ENCODE results near the gene BAIAP3.

BAIAP3 gene

DNA sequence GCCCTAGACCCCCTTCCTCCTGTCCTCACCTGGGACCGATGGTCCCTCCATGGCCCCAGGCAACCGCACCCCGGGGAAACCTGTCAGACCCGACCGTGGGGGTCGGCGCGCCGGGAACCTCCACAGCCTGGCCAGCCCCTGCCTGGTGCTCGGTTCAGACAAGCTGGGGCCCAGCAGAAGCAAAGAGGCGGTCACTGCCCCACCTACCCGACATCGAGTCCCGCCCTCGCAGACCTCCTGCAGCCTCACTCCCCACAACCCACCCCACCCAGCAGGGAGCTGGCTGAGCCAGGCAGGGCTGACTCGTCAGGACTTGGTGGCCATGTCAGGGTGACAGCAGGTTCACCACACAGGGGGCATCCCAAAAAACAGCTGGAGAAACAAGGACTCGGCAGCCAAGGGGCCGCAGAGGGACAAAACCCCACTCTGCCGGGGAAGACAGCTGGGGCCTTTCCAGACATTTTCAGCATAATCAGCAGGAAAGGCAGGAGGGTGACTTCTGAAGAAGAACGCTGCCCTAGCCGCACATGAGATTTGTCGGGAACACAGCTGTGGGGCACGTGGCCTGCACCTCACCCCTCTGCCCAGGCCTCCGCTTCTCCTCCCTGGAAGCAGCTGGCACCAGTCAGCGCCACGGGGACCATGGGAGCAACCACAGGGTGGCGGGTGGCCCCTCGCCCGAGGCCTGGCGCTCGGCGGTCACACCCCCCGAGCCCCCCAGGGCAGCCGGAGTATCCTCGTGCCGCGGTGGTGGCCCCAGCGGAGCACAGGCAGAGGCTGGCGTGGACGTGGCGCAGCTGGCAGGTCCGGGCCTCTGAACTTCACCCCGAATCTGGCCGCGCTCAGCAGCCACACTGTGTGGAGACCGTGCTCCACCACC lies 41.2 kb downstream of the BAIAP3 start:
- DNase-seq, result no peak

- DNase-seq, result no peak
Measured at GRCh38 chr16:1375298-1375640, 41.8 kb downstream of the BAIAP3 start.

DNA sequence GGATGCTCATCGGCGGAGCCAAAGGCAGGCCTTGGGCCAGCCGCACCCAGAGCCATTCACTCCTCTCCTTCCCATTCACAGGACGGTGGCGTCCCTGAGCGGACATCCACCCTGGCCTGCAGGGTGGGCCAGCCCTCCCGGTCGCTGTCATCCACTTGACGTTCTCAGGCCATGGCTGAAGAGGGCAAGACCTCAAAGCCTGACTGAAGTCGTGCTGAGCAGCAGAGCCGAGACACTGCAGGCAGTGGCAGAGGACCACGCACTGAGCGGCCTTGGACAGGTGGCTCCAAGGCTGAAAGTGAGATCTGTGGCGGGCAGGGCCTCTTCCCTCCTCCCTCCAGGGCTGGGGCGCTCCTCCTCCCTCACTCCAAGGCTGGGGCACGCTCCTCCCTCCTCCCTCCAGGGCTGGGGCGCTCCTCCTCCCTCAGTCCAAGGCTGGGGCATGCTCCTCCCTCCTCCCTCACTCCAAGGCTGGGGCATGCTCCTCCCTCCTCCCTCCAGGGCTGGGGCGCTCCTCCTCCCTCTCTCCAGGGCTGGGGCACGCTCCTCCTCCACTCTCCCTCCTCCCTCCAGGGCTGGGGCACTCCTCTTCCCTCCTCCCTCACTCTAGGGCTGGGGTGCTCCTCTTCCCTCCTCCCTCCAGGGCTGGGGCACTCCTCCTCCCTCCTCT lies 42.4 kb downstream of the BAIAP3 start:
- no peak for DNase-seq

- DNase-seq, result no peak
Measured at GRCh38 chr16:1377406-1378010, 44.1 kb downstream of the BAIAP3 start.

DNA sequence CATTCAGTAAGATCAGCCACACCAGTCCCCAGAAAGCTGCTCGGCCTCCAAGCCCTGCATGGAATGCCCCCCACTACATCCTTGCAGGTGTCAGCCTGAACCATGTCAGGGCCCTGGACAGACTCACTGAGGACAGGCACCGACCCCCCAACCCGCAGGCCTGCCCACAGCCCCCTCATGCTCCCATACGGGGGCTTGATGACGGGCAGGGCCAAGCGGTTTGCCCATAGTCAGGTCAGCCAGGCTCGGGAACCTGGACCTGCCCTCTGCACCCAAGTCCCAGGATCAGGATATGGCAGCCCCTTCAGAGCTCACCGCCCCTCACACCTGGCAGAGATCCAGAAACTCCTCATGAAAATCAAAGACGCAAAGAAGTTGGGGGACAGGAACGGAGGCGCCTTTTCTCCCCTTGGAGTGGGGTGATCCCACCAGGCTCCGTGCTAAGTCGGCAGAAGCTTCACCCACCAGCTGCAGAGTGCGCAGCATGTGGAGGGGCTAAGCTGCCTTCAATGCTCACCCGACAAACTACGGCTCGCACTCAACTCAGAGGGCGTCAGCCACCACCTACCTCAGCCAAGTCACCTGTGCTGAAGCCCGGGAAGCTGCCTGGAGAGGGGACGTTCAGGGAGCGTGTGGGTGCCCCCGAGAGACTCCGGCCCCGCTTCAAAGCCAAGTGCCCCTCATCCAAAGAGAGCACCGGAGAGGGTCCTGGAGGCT lies 44.8 kb downstream of the BAIAP3 start:
- no peak for DNase-seq

- peak; percentile 76 to 78 for DNase-seq
Measured at GRCh38 chr16:1378804-1379303, 45.4 kb downstream of the BAIAP3 start.

DNA sequence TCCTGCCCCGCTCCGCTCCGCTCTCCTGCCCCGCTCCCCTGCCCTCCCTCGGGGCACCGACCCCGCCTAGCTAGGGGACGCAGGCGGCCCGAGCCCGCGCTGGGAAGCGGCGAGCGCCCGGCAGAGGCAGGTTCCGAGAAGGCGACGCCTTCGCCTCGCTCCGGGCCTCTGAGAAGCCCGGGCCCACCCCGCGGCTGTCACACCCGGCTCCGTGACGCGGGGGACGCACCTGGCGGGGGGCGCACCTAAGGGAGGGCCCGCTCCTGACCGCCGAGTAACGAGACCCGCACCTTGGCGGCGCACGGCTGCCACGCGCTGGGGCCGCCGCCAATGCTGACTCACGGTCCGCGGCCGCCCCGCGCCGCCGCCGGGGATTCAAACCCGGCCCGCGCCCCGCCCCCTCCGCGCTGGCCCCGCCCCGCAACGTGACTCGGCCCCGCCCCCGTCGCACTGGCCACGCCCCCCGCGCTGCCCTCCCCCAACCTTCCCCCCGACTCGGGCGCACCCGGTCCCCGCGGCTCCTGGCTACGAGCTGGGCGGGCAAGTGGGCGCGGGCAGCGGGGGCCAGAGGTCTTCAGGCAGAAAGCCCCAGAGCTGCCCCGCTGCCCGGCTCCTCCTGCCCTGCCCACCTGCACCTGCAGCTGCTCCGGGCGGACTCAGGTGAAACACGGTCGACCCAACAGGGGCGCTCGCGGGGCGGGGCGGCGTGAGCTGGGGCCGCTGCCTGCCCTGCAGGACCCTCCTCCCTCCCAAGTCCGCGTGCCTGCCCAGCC lies 46.0 kb downstream of the BAIAP3 start:
- DNase-seq, result peak; percentile 80 to 82

DNA sequence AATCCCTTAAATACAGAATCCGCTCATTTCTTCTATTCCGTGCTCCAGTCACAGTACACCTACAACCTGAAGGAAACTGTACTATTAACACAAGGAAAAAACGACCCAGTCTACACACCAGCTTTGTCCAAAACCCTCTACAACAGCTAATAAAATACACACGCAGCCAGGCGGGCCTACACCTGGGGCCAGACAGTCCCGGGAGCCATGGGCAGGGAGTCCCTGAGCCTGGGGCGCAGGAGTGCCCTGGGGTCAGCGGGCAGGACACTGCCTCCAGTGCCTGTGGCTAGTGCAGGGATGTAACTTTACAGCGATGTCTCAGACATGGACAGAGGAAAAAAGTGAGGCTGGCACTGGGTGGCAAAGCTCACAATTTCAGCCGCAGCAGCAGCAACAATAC lies 46.8 kb downstream of the BAIAP3 start:
- DNase-seq, result no peak

GRCh38 chr16:1381612-1382406 lies 48.4 kb downstream of the BAIAP3 start:
- DNase-seq, result no peak

DNA sequence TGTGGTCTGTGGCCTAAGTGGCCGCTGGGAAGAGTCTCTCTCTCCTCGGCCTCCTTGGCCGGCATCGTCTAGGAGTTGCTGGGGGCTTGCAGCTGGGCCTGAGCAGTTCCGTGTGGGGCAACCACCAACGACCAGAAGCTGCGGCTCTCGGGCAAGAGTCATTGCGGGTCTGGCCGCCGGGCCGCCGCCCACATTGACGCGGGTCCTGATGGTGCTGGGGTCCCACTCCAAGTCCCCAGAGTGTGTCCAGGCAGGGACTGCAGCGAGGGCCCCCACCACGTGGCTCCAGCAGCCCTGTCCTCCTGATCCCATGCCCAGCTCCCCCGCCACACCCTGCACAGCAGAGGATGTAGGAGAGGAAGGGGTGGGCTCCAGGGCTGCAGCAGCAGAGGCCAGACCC lies 50.1 kb downstream of the BAIAP3 start:
- DNase-seq, result no peak

DNA sequence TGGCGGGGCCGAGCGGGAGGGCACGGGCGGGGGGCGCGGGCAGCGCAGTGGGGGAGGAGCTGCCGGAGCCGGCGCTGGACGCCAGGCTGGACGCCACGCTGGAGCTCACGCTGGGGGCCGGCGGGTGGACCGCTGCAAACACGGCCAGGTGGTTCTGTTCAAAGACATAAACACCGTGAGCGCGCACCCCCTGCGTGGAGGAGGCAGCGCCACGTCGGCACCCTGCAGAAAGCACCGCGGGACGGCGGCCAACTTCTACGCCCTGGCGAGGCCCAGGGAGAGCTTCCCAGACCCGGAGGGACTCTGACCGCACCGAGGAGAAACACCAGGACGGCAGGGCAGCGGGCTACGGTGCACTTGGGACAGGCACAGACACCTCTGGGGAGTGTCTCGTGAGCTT lies 51.8 kb downstream of the BAIAP3 start:
- DNase-seq, result no peak

- no peak for DNase-seq
Measured at GRCh38 chr16:1387331-1387730, 53.9 kb downstream of the BAIAP3 start.

- no peak for DNase-seq
Measured at GRCh38 chr16:1389762-1390161, 56.3 kb downstream of the BAIAP3 start.

DNA sequence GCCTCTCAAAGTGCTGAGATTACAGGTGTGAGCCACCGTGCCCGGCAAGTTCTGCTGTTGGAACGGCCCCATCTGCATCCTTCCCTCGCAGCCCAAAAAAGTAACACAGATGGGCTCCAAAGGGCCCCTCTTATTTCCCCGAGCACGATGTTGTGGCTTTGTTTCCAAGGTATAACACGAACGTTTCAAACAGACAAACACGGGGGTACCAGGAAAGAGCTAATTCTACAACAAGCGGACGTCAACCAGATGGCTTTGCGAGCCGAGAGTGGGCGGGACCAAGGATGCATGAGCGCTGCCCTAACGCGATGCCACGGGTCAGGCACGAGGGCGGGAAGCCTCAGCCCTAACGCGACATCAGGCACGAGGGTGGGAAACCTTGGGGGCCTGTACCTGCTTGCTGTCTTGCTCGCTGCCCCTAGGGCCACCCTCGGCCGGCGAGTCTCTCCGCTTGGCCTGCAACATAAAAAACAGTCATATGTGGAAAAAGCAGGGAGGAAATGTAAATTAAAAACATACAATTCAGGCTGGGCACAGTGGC lies 56.9 kb downstream of the BAIAP3 start:
- no peak for DNase-seq

DNA sequence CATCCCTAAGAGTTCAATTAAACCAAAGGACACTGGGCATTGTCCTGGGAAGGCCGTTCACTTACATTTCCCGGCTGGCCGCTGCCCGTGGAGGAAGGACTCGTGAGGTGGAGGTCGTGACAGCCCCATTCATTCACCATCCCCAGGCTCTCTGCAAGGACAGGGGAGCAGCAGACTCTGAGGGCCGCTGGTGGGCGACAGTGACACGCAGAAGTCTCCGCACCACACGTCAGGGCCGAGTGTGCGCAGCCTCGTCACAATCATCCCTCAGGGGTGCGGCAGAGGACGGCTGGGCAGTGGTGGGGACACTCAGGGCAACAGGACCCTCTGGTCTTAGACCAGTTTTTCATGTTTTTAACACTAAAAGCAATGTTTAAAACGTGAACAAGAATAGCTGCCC lies 59.4 kb downstream of the BAIAP3 start:
- DNase-seq, result no peak

GRCh38 chr16:1393613-1394176 lies 60.2 kb downstream of the BAIAP3 start:
- DNase-seq, result no peak

DNA sequence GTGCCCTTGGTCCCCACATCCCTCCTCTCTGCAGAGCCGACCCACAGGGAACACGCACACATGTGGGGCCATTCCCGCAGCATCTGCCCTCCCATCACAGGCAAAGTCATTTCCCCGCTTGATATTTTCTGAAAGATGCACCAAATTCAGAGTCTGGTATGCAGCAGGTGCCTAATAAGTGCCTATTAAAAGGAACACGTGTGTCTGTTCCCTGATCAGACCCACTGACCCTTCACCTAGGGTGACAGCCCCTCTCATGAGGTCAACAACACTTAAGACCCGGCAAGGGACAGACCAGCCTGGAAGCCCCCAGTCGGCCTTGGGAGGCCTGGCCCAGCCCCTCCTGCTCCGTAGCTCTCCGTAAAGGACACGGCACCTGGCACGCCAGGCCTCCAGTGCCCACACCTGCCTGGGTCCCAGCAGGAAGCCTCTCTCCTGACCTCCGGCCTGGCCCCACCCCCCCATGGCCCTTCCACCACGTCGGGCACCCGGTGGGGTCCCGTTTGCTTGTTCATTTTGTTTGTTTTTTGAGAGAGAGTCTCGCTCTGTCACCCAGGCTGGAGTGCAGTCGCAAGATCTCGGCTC lies 61.0 kb downstream of the BAIAP3 start:
- DNase-seq, result no peak

DNA sequence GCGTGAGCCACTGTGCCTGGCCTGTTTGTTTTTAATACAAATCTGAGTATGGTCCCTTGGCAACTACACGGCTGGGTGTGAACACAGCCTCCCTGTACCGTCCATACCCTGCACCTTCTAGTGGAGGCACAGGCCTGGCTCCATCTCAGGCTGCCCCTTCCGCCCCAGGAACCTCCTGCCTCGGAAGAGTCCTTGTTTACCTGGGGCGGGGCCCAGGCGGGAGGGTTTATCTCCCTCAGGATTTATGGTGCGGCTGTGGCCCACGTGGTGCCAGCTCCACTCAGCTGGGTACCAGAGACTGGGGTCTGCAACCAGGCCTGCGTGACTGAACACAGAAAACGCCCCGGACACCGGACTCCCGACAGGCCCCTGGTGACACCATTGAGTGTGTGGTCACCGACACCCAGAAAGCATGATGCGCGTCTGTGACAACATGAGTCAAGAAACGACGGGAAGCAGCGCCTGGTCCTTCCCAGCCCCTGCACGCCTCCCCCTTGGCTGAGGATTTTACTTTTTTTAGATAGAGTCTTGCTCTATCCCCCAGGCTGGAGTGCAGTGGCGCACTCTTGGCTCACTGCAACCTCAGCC lies 62.1 kb downstream of the BAIAP3 start:
- DNase-seq, result no peak

DNA sequence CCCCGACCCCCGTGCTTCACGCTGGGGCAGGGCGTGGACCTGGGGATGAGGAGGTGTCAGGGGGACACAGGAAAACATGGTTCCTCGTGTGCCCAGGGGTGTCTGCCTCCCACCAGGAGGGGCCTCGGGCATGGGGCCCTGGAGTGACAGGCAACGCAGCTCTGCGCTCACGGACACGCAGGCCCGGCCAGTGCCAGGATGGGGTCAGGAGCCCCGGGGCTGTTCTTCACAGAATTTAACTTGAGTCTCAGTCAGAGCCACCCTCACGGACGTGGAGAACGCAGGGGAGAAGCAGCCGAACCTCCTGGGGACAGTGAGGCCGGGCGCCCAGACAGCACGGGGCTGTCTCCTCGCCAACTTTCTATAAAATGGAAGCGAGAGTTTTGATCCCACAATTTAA lies 64.3 kb downstream of the BAIAP3 start:
- DNase-seq, result no peak

- DNase-seq, result no peak
Measured at GRCh38 chr16:1398351-1398750, 64.9 kb downstream of the BAIAP3 start.
